Erythroblast (primary cell): ENCODE data around the gene OTUD5.

Source experiments
- GATA1 ChIP-seq: IDR thresholded peaks from 2 replicates; pipeline ENCODE4 v1.6.1; 2011; ENCODE audit warnings: low read depth, mild to moderate bottlenecking, control low read depth, low read length, moderate library complexity
- POLR2A ChIP-seq: IDR thresholded peaks from 2 replicates; pipeline ENCODE4 v1.6.1; 2011; ENCODE audit warnings: mild to moderate bottlenecking, low read length

DNA sequence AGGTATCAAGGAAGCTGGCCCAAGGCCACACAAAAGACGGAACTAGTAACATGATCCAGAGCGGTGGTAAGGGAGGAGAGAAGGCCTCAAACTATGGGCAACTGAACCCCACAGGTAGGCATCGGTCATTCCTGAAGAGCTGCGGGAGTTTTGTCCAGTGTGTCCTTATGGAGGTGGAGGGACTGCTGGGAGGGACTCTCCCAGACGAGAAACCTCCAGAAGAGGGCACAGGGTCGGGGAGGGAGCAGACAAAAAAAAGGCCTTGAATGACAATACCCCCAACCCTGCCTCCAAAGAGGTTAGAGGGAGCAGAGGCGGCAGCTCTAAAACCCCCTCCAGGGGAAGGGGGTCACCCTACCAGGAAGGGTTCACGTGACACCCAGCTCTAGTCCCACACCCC is 53.2 kb downstream of the OTUD5 start:
- TF ChIP-seq POLR2A (no peak), GATA1 (no peak)
